GM20000 (cell line): ENCODE results near the gene WWC2.
"Not testable (repeated sequence)": the region's sequence is repeated elsewhere in the genome, so short reads cannot be mapped to it uniquely, and the experiment has no call there.

ENCODE experiments used
- DNase-seq: peaks from one replicate; pipeline ENCODE4 v3.0.0; 2012; ENCODE audit warnings: low spot score
- TF ChIP-seq, protein P1 (sequence below): IDR thresholded peaks from 2 replicates; pipeline ENCODE4 v1.5.1; 2012; ENCODE audit warnings: mild to moderate bottlenecking, control low read depth; ENCODE audit errors: extremely low read depth, missing control alignments

The WWC2 gene

DNA sequence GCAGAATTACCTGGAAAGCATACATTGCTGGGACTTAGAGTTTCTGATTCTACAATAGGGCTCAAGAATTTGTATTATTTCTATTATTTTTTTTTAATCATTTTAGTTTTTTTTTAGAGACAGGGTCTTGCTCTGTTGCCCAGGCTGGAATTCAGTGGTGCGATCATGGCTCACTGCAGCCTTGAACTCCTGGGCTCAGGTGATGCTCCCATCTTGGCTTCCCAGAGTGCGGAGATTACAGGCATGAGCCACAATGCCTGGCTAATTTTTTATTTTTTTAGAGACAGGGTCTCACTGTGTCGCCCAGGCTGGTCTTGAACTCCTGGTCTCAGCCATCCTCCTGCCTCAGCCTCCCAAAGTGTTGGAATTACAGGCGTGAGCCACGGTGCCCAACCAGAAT, 92.6 kb downstream of the WWC2 start:
- no peak for DNase-seq
- TF ChIP-seq, protein P1, sequence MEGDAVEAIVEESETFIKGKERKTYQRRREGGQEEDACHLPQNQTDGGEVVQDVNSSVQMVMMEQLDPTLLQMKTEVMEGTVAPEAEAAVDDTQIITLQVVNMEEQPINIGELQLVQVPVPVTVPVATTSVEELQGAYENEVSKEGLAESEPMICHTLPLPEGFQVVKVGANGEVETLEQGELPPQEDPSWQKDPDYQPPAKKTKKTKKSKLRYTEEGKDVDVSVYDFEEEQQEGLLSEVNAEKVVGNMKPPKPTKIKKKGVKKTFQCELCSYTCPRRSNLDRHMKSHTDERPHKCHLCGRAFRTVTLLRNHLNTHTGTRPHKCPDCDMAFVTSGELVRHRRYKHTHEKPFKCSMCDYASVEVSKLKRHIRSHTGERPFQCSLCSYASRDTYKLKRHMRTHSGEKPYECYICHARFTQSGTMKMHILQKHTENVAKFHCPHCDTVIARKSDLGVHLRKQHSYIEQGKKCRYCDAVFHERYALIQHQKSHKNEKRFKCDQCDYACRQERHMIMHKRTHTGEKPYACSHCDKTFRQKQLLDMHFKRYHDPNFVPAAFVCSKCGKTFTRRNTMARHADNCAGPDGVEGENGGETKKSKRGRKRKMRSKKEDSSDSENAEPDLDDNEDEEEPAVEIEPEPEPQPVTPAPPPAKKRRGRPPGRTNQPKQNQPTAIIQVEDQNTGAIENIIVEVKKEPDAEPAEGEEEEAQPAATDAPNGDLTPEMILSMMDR = no peak

DNA sequence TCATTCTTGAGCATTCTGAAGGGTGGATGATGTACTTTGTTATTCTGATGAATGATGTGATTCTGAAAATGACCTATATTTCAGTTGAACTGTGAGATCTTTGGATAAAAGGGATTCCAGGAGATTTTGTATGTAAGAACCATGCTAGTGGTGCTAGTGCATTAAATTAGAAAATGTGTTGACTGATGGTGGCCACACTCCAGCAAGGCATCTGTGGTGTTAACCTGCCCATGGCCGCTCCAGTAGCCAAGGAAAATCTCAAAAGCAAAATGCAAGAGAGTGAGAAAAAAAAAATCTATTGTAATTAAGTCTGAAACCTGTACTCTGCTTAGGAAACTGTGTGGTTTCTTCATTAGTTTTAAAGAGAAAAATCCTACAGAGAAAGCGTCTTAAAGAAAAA, 93.5 kb downstream of the WWC2 start:
- DNase-seq = no peak
- TF ChIP-seq, protein P1 = no peak

DNA sequence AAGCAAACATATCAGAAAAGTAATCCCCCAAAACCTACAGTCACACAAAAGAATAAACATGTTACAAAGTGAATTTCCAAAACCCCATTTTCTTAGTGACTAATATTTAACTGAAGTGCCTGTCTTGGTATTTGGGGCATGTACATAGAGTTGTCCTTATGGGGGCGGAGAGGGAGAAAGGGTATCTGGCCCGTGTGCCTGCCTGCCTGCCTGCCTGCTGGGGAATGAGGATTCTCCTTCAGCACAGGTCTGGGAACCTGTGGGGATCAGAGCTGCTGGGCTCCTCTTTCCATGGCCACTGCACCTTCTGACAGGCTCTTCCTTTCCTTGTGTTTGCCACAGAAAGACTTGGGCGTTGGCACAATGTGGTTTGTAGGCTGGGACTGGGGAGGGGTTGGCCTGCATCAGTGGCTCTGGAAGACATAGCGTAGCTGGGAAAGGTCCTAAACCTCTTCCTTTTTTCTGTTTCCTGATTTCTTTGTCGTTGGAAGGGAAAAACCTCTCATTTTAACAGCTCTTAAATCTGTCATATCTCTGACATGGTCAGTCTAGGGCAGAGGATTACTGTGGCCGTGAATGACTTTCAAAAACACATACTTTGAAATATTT, 94.8 kb downstream of the WWC2 start:
- not testable (repeated sequence) for DNase-seq

DNA sequence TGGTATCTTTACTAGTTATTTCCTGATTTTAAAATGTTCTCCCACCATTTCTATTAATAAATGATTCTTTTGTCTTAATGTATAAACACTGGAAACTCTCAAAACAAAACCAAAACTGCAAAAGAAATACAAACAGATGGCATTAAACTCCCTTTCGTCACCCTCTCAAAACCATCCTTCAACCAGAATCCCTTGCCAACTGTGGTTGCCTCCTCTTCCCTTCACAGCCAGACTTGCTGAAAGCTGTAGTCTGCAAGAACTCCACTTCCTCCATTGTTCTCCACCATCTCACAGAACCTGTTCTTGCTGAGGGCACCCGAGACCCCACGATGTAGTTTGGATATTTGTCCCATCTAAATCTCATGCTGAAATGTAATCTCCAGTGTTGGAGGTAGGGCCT, 96.5 kb downstream of the WWC2 start:
- TF ChIP-seq, protein P1 = no peak

DNA sequence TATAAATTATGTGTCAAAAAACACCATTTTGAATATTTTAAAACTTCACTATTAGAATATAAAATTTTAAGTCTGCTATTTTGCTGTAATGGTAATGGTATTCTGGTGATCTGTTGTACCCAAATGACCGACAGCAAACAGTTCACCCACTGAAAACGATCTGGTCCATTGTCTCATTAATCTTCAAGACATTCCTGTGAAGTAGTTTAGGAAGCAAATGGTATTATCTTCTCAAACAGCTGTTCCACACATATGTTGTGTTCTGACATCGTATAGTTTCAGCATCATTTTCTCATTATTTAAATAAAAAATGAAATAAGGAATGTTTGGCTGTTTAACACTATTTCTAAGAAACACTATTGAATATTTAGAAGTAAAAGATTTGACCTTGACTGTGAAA, 98.1 kb downstream of the WWC2 start:
- no peak for DNase-seq
- TF ChIP-seq, protein P1 = no peak

More for the DNA sequence above, 96.5 kb downstream of the WWC2 start:
- DNase-seq = no peak

DNA sequence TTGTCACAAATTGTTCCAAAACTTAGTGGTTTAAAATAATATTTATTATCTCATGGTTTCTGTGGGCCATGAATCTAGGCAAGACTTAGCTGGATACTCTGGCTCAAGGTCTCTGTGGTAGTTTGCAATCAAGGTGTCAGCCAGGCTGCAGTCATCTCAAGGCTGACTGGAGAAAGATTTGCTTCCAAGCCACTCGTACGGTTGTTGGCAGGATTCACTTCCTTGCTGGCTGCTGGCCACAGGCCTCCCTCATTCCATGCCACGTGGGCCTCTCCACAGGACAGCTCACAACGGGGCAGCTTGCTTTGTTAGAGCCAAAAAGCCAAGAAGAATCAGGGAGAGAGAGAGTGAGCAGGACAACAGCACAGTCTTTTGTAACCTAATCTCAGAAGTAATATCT, 101.4 kb downstream of the WWC2 start:
- TF ChIP-seq, protein P1 = no peak
- DNase-seq = no peak

DNA sequence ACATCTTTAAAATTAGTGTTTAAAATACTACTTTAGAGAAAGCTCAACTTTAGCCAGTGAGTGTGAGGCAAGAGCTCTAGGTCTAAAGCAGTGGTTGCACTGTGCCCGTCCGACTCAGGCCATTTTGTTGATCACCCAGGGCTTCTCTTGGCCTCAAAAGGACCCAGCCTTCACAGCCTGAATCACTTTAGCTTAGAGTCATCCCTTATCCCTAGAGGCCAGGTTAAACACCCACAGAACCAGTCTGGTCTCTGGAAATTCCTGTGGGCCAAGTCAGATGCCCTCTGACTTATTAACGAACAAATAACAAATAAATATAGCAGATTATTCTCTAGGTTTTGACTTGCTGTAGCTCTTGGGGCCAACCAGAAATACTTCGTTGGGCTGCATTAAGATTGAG, 102.3 kb downstream of the WWC2 start:
- TF ChIP-seq, protein P1 = no peak
- no peak for DNase-seq

DNA sequence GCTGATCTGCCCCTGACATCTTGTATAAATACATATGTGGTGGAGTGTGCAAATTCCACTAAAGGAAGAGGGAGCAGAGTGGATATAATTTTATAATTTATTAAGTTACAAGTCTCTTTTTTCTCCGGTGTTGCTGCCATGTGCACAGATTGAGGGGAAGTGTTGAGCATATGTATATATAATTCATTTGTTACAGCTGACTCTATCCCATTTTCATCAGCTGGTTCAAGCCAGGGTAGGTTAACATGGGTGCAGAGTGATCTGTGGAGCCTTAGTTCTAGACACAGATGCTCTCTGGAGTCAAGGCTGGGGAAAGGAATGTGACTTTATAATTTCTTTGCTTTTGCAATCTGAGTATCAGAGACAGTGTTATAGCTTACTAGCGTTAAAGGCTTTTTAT, 103.5 kb downstream of the WWC2 start:
- TF ChIP-seq, protein P1 = no peak
- no peak for DNase-seq
